OCI-LY3 (cell line): ENCODE results near the gene OR51B4.

Experiments used
- EZH2phosphoT487 ChIP-seq: fragments of 200-600 bp; shearing (Covaris generic); IDR thresholded peaks from 2 replicates; pipeline ENCODE4 v1.6.1; 2018; ENCODE audit warnings: antibody characterized with exemption, mixed run types, low read depth
- TF ChIP-seq, protein P1 (sequence below): fragments of 200-600, 300-600 bp; sonication (generic); IDR thresholded peaks from 2 replicates; pipeline ENCODE4 v1.5.1; 2014; ENCODE audit warnings: antibody characterized with exemption, low read length, low read depth

DNA sequence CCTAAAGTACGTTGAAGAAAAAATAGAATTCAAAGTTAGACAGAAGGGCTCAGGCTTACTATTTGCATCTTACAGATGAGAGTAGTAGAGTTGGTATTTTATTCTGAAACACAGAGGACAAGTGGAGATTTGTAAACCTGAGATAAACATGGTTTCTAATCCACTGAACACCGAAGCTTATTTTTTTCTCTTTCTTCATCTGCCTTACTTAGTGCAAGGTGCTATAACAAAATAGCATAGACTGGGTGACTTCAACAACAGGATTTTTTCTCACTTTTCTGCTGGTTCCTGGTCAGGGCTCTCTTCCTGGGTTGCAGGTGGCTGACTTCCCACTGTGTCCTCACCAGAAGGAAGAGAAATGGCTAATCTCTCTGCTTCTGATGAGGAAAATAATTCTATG is 50.0 kb downstream of the OR51B4 start:
- TF ChIP-seq, protein P1, sequence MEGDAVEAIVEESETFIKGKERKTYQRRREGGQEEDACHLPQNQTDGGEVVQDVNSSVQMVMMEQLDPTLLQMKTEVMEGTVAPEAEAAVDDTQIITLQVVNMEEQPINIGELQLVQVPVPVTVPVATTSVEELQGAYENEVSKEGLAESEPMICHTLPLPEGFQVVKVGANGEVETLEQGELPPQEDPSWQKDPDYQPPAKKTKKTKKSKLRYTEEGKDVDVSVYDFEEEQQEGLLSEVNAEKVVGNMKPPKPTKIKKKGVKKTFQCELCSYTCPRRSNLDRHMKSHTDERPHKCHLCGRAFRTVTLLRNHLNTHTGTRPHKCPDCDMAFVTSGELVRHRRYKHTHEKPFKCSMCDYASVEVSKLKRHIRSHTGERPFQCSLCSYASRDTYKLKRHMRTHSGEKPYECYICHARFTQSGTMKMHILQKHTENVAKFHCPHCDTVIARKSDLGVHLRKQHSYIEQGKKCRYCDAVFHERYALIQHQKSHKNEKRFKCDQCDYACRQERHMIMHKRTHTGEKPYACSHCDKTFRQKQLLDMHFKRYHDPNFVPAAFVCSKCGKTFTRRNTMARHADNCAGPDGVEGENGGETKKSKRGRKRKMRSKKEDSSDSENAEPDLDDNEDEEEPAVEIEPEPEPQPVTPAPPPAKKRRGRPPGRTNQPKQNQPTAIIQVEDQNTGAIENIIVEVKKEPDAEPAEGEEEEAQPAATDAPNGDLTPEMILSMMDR = no peak
- no peak for TF ChIP-seq EZH2phosphoT487
